ENCODE measurements around the gene CSRP2.

GRCh38 chr12:76914102-76914859 lies 35.5 kb upstream of the CSRP2 start:
- TF ChIP-seq MAZ (IDR thresholded peaks at IDR 0.05; ENCODE audit: borderline replicate concordance, low read depth, low read length) (no peak), MAZ (CRISPR knock-in tag; IDR thresholded peaks at IDR 0.05; ENCODE audit: low read depth) (no peak), SAFB2 (CRISPR knock-in tag; IDR thresholded peaks at IDR 0.05; ENCODE audit: borderline replicate concordance, low read depth) (no peak), POLR2AphosphoS5 (IDR thresholded peaks at IDR 0.05; ENCODE audit: low read depth, low read length) (no peak), RAD51 (IDR thresholded peaks at IDR 0.05; ENCODE audit: borderline replicate concordance) (no peak), ZNF609 (CRISPR knock-in tag; IDR thresholded peaks at IDR 0.05; ENCODE audit: borderline replicate concordance) (no peak), CTCF (CRISPR knock-in tag; IDR thresholded peaks at IDR 0.05) (no peak), ASH2L (IDR thresholded peaks at IDR 0.05; ENCODE audit: insufficient read length, low read depth, low read length) (no peak)

Data from HepG2 (cell line).